C4-2B (cell line): ENCODE results near the gene RADIL.

Source experiments
- ZFX ChIP-seq: fragments of 450-650 bp; IDR thresholded peaks from 2 replicates; pipeline ENCODE4 v1.6.1; 2017
- TF ChIP-seq, protein P1 (sequence below): fragments of 450-650 bp; conservative IDR thresholded peaks from 2 replicates; pipeline ENCODE4 v1.5.1; 2017; ENCODE audit warnings: mild to moderate bottlenecking

DNA sequence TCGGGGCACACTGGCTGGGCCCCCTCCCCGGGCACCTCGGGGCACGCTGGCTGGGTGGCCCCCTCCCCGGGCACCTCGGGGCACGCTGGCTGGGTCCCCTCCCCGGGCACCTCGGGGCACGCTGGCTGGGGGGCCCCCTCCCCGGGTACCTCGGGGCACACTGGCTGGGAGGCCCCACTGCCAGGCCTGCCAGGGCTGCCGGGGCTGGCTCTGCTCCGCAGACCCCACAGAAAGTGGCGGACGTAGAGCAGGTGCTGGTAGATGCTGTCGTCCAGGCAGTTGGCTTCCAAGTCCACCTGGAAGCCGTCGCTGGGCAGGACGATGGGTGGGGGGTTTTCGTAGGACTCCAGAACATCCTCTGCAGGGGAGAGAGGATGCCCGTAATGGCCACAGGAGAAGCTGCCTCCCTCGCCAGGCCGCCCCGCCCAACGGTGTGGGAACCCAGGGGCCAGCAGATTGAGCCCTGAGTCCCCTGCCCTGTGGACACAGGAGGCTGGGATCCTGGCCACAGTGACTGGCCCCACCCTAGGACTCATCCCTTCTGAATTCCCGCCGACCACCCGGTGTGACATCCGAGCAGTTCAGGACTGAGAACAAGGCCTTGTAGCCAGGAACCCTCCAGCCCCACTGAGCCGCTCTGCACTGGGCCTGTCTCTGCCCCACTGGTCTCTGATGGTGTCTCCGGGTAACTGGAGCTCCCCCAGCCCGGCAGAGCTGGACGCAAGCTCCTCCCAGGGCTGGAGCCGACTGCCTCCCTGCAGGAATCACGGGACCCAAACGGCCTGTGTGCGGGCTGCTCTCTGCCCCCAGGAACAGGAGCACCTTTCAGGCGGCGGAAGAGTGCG is 79.9 kb downstream of the RADIL start:
- TF ChIP-seq, protein P1, sequence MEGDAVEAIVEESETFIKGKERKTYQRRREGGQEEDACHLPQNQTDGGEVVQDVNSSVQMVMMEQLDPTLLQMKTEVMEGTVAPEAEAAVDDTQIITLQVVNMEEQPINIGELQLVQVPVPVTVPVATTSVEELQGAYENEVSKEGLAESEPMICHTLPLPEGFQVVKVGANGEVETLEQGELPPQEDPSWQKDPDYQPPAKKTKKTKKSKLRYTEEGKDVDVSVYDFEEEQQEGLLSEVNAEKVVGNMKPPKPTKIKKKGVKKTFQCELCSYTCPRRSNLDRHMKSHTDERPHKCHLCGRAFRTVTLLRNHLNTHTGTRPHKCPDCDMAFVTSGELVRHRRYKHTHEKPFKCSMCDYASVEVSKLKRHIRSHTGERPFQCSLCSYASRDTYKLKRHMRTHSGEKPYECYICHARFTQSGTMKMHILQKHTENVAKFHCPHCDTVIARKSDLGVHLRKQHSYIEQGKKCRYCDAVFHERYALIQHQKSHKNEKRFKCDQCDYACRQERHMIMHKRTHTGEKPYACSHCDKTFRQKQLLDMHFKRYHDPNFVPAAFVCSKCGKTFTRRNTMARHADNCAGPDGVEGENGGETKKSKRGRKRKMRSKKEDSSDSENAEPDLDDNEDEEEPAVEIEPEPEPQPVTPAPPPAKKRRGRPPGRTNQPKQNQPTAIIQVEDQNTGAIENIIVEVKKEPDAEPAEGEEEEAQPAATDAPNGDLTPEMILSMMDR: no peak
- no peak for TF ChIP-seq ZFX
